Neural cell (in vitro differentiated cells): ENCODE measurements around the gene IL19. TPM values are rescaled to one million over a fixed set of nuclear protein-coding genes. Genes with fewer than 3 reads are reported as not detected.

Source experiments
- H2AFZ ChIP-seq: fragments of 200-600, 300-800 bp; sonication (generic), shearing (Covaris generic); 2 replicates; pipeline ENCODE4 v1.6.0; 2014; ENCODE audit warnings: low read depth, mild to moderate bottlenecking, antibody characterized with exemption, low read length, moderate library complexity
- H3F3A ChIP-seq: fragments of 200-600 bp; shearing (Covaris generic); 2 replicates; pipeline ENCODE4 v1.6.1; 2016; ENCODE audit warnings: mild to moderate bottlenecking, moderate library complexity, mixed read lengths, antibody characterized with exemption, low read length; ENCODE audit not compliant: insufficient read depth, poor library complexity, severe bottlenecking
- H3K27ac ChIP-seq: fragments of 200-600, 300-800 bp; sonication (generic), shearing (Covaris generic); 2 replicates; pipeline ENCODE4 v1.5.1; 2014; ENCODE audit warnings: mild to moderate bottlenecking, low read length, moderate library complexity
- H3K27me3 ChIP-seq: fragments of 300-800, 200-600 bp; sonication (generic), shearing (Covaris generic); 2 replicates; pipeline ENCODE4 v1.6.0; 2014; ENCODE audit warnings: mild to moderate bottlenecking, low read depth, low read length, moderate library complexity; ENCODE audit not compliant: insufficient read depth
- H3K36me3 ChIP-seq: fragments of 300-800, 200-600 bp; sonication (generic), shearing (Covaris generic); 2 replicates; pipeline ENCODE4 v1.5.1; 2014; ENCODE audit warnings: mild to moderate bottlenecking, antibody characterized with exemption, low read length, moderate library complexity; ENCODE audit not compliant: insufficient read depth
- H3K4me2 ChIP-seq: fragments of 300-800, 200-600 bp; sonication (generic), shearing (Covaris generic); 2 replicates; pipeline ENCODE4 v1.6.0; 2014; ENCODE audit warnings: mild to moderate bottlenecking, low read length
- H3K4me3 ChIP-seq: fragments of 300-800, 200-600 bp; sonication (generic), shearing (Covaris generic); 2 replicates; pipeline ENCODE4 v1.5.1; 2014; ENCODE audit warnings: mild to moderate bottlenecking, low read length, moderate library complexity
- H3K79me2 ChIP-seq: fragments of 200-600 bp; shearing (Covaris generic); replicated peaks from 2 replicates; pipeline ENCODE4 v1.6.0; 2014; ENCODE audit warnings: mild to moderate bottlenecking, low read length, moderate library complexity; ENCODE audit not compliant: insufficient read depth
- H3K9ac ChIP-seq: fragments of 300-800, 200-600 bp; sonication (generic), shearing (Covaris generic); 2 replicates; pipeline ENCODE4 v1.6.1; 2016; ENCODE audit warnings: mild to moderate bottlenecking, low read length, mixed read lengths
- H3K9me2 ChIP-seq: fragments of 200-600 bp; shearing (Covaris generic); 2 replicates; pipeline ENCODE4 v1.6.1; 2016; ENCODE audit warnings: mild to moderate bottlenecking, low read length, mixed read lengths; ENCODE audit not compliant: insufficient read depth
- H3K9me3 ChIP-seq: fragments of 200-600, 300-800 bp; sonication (generic), shearing (Covaris generic); 2 replicates; pipeline ENCODE4 v1.6.1; 2016; ENCODE audit warnings: mild to moderate bottlenecking, mixed run types, low read length, moderate library complexity, mixed read lengths
- H4K20me1 ChIP-seq: fragments of 200-600 bp; shearing (Covaris generic); 2 replicates; pipeline ENCODE4 v1.6.1; 2016; ENCODE audit warnings: mild to moderate bottlenecking, mixed run types; ENCODE audit not compliant: insufficient read depth
- EP300 ChIP-seq: fragments of 450-650 bp; conservative IDR thresholded peaks from 2 replicates; pipeline ENCODE4 v1.6.1; 2014; ENCODE audit warnings: antibody characterized with exemption, mild to moderate bottlenecking, moderate library complexity; ENCODE audit not compliant: poor library complexity, severe bottlenecking
- EZH2 ChIP-seq: fragments of 200-600, 300-800 bp; shearing (Covaris generic), sonication (generic); IDR thresholded peaks from 2 replicates; pipeline ENCODE4 v1.6.1; 2014; ENCODE audit warnings: antibody characterized with exemption, low read length, borderline replicate concordance, mild to moderate bottlenecking; ENCODE audit not compliant: insufficient read depth, poor library complexity, severe bottlenecking
- MXI1 ChIP-seq: fragments of 450-650 bp; conservative IDR thresholded peaks from 2 replicates; pipeline ENCODE4 v1.6.1; 2014; ENCODE audit warnings: antibody characterized with exemption, mild to moderate bottlenecking; ENCODE audit not compliant: poor library complexity, severe bottlenecking
- POLR2AphosphoS5 ChIP-seq: IDR thresholded peaks from 2 replicates; pipeline ENCODE4 v1.6.1; 2012
- RAD21 ChIP-seq: fragments of 450-650 bp; conservative IDR thresholded peaks from 2 replicates; pipeline ENCODE4 v1.6.1; 2014; ENCODE audit warnings: antibody characterized with exemption, mild to moderate bottlenecking, moderate library complexity
- REST ChIP-seq: IDR thresholded peaks from 2 replicates; pipeline ENCODE4 v1.6.1; 2012; ENCODE audit warnings: borderline replicate concordance
- SMC3 ChIP-seq: fragments of 450-650 bp; conservative IDR thresholded peaks from 2 replicates; pipeline ENCODE4 v1.6.1; 2014; ENCODE audit warnings: antibody characterized with exemption, mild to moderate bottlenecking, moderate library complexity; ENCODE audit not compliant: poor library complexity
- TAF1 ChIP-seq: IDR thresholded peaks from 2 replicates; pipeline ENCODE4 v1.6.1; 2012; ENCODE audit warnings: low read depth
- polyA plus RNA-seq: library from polyadenylated mRNA; depleted of rRNA; stranded (reverse); fragments of >200 nt; gene quantifications from 2 replicates; pipeline ENCODE4 v1.2.3, GENCODE V29; 2014
- TF ChIP-seq, protein P1 (sequence below): fragments of 450-650 bp; IDR thresholded peaks from 2 replicates; pipeline ENCODE4 v1.5.1; 2014; ENCODE audit warnings: antibody characterized with exemption, mild to moderate bottlenecking, moderate library complexity; ENCODE audit not compliant: poor library complexity, severe bottlenecking

The IL19 gene
- polyA plus RNA-seq, 1 donor from 2014 or later: not detected

GRCh38 chr1:206729050-206729449 lies 41.5 kb upstream of the IL19 start (continued):
- no peak for TF ChIP-seq SMC3
- TF ChIP-seq EP300: no peak

DNA sequence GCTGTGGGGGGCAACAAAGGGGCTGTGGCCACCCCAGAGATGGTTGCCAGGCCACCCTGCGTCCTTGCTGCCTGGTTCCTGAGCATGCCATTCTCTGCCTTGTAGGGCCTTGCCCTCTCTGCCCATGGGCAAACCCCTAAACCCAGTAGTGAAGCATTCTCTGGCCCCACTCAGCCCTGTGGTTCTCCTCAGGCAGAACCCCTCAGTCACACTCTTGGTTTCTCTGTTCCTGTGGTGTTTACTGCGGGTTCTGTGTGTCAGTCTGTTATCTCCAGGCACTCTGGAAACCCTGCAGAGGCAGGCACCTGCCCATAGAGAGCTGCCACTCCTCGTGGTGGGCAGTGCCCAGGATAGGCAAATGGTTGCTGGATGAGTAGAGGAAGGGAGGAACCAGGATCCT lies 41.1 kb upstream of the IL19 start:
- Histone ChIP-seq H3K4me3 (no peak overlapping the region), H3K27ac (no peak overlapping the region), H3K36me3 (no peaks in the 10 kb centered on the region), H2AFZ (no peak overlapping the region), H3K27me3 (no peaks in the 10 kb centered on the region), H3K9me3 (no peaks in the 10 kb centered on the region), H3K9ac (no peak overlapping the region), H3K79me2 (peaks cover 4% of the 10 kb centered on the region), H3K9me2 (no peaks in the 10 kb centered on the region), H3K4me2 (no peak overlapping the region), H3F3A (no peaks in the 10 kb centered on the region), H4K20me1 (no peaks in the 10 kb centered on the region)
- TF ChIP-seq EP300 (no peak), MXI1 (no peak), TAF1 (no peak), SMC3 (no peak), RAD21 (no peak), POLR2AphosphoS5 (no peak), EZH2 (no peak), REST (no peak)
- TF ChIP-seq, protein P1, sequence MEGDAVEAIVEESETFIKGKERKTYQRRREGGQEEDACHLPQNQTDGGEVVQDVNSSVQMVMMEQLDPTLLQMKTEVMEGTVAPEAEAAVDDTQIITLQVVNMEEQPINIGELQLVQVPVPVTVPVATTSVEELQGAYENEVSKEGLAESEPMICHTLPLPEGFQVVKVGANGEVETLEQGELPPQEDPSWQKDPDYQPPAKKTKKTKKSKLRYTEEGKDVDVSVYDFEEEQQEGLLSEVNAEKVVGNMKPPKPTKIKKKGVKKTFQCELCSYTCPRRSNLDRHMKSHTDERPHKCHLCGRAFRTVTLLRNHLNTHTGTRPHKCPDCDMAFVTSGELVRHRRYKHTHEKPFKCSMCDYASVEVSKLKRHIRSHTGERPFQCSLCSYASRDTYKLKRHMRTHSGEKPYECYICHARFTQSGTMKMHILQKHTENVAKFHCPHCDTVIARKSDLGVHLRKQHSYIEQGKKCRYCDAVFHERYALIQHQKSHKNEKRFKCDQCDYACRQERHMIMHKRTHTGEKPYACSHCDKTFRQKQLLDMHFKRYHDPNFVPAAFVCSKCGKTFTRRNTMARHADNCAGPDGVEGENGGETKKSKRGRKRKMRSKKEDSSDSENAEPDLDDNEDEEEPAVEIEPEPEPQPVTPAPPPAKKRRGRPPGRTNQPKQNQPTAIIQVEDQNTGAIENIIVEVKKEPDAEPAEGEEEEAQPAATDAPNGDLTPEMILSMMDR: no peak

DNA sequence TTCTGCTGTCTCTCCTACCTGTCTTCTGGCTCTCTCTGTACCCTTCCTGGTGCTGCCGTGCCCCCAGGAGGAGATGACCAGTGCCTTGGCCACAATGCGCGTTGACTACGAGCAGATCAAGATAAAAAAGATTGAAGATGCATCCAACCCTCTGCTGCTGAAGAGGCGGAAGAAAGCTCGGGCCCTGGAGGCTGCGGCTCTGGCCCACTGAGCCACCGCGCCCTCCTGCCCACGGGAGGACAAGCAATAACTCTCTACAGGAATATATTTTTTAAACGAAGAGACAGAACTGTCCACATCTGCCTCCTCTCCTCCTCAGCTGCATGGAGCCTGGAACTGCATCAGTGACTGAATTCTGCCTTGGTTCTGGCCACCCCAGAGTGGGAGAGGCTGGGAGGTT lies 38.1 kb upstream of the IL19 start:
- Histone ChIP-seq H3K4me2 (no peak overlapping the region), H3K79me2 (no peaks in the 10 kb centered on the region), H3K27ac (no peak overlapping the region), H3K9ac (no peak overlapping the region), H3K36me3 (no peaks in the 10 kb centered on the region), H3K4me3 (no peak overlapping the region), H3K9me2 (no peaks in the 10 kb centered on the region), H3K27me3 (no peaks in the 10 kb centered on the region), H4K20me1 (no peaks in the 10 kb centered on the region), H3K9me3 (no peaks in the 10 kb centered on the region), H2AFZ (no peak overlapping the region), H3F3A (no peaks in the 10 kb centered on the region)
- TF ChIP-seq REST (no peak), POLR2AphosphoS5 (no peak), SMC3 (no peak), TAF1 (no peak)
